ENCODE results near the gene WWC2.
"Not testable (repeated sequence)": the region's sequence is repeated elsewhere in the genome, so short reads cannot be mapped to it uniquely, and the experiment has no call there.

The WWC2 gene

DNA sequence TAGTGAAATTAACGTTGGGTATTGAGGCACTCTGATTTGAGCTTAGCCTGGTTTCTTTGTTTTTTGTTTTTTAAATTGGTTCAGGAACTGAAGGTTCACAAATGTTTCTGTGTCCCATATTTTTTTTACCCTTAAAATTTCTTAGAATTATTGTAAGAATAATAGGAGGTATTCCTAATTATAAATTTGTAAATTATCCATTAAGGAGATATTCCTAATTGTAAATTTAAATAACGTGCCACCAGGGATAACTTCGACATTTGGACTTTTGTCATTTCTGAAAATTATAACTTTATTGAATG lies 1.2 kb downstream of the WWC2 start:
- no peak for DNase-seq (ENCODE audit: low read depth in 2 of 2)

DNA sequence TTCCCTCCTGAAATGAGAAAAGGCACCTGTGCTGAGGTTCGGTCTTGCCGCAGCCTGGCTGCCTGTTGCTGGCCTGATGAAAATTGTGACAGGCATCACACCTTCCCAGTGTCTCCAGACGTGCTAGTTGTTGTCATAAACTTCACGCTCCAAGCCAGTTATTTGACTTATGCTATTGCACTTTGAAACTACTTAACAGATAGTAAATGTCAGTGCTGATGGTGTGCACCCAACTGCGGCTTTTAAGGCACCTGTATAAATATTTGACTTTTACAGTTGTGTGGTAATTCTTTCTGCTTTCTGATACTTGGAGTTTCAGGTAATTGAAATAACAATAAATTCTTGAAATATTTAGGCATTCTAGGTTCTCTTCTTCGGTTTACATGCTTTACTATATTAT lies 1.8 kb downstream of the WWC2 start:
- DNase-seq (ENCODE audit: low read depth in 2 of 2), result no peak

GRCh38 chr4:183101956-183102480 lies 3.0 kb downstream of the WWC2 start:
- DNase-seq (ENCODE audit: low read depth in 2 of 2), result no peak

DNA sequence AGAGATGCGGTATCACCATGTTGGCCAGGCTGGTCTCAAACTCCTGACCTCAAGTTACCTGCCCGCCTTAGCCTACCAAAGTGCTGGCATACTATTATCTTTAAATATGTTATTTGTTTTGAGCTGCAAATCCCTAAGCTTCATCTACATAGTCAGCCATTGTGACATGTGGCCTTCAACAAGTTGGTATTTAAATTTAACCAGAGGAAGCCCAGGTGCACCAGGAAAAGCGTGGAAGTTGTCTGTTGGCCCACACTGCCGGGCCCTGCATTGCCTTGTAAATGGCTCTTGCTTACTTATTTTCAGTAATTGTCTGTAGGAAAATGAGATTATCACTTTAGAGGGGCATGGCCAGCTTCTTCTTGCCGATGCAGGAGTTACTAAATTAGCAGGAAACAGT lies 6.0 kb downstream of the WWC2 start:
- no peak for DNase-seq (ENCODE audit: low read depth in 2 of 2)

- DNase-seq (ENCODE audit: low read depth in 2 of 2), result no peak
Observed at GRCh38 chr4:183106839-183107238, 7.8 kb downstream of the WWC2 start.

DNA sequence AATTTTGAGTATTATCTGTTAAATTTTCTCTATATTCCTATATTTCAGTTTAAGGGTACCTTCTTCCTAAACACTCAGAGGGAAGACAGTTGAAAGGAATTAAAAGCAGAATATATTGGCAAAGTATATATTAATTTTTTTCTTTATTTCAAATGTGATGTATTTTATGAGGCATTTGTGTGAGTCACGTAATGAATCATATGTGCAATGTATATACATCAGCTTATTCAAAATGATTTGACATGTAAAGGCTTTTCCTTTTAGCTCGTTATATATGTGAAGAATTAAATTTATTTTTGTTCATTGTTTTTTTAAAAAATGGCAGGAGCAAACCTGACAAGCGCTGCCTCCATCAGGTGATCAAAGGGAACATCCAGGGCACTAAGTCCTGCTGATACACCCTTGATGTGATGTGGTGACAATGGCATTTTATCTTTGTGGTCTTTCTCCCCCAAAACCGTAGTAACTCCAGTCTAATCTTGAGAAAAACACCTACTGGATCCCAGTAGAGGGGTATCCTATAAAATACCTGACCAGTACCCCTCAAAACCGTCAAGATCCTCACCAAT lies 8.9 kb downstream of the WWC2 start:
- DNase-seq (ENCODE audit: low read depth in 2 of 2), result peak in 1 of 2 experiments; percentile 19

DNA sequence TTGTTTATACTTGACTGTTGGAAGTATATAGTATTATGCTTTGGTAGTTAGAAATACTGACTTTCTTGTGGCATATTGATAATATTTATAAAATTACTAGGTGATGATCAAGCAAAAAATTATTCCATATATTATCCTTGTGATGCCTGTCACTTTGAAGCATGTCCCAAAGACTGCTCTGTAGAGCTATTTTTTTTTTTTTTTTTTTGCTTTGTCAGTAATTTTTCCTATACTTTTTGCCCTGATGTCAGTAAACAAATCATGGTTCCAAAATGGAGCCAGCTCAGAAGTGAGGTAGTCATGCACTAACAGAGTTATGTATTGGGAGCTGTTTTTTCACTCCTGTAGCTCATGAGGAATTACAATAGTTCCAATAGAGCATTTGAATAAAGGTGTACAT lies 11.2 kb downstream of the WWC2 start:
- no peak for DNase-seq (ENCODE audit: low read depth in 2 of 2)

GRCh38 chr4:183111452-183111885 lies 12.4 kb downstream of the WWC2 start:
- no peak for DNase-seq (ENCODE audit: low read depth in 2 of 2)

DNA sequence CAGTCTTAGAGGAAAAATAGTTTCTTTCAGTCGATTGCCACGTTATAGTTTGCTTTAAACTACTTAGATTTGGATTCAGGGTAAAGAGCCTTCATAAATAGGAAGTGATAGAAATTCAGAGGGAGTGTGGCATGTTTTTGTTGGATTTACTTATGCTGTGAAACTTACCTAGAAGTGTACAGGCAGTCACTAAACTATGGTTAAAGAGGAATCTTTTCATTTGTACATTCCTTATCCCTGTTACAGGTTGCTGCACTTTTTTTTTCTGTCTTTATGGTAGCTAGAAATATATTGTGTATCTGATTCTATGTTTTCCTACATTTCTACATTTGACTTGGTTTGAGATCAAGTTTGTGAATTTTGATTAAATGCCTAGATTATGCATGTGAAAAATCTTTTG lies 19.1 kb downstream of the WWC2 start:
- no peak for DNase-seq (ENCODE audit: low read depth in 2 of 2)

DNA sequence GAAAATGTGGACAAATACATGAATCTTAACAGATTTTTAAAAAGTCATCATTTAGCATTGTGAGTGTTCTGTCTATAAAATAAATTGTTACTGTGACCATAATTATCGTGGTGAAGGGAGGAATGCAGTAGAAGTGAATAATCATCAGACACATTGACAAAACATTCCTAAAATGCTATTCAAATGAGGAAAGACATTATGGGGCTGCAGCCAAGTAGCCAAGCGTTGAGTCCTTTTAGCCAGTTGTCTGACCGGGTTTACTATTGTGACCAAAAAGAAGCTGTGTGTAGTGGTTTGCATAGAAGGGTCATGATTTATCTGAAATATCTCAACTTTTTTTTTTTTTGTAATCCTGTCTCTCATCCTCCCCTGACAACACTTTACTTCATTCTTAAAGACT lies 19.5 kb downstream of the WWC2 start:
- DNase-seq (ENCODE audit: low read depth in 2 of 2), result peak; percentile 90 to 91

- not testable (repeated sequence) for DNase-seq (ENCODE audit: low read depth in 2 of 2)
Observed at GRCh38 chr4:183121660-183122059, 22.6 kb downstream of the WWC2 start.

DNA sequence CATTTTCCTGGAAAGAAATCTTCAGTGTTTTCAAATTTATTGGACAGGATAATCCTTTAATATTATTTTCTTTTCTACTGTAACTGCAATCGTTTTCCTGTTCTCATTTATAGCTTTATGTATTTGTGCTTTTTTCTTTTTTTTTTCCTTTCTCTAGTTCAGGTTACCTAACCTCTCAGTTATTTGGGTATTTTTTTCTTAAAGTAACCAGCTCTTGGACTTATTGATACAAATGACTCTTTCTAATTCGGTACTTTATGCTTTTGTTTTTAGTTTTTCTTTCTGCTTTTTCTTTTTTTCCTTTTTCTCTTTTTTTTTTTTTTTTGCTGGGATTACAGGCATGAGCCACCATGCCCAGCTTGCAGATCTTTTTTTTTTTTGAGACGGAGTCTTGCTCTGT lies 25.2 kb downstream of the WWC2 start:
- DNase-seq (ENCODE audit: low read depth in 2 of 2), result no peak

- no peak for DNase-seq (ENCODE audit: low read depth in 2 of 2)
Observed at GRCh38 chr4:183124865-183125264, 25.8 kb downstream of the WWC2 start.

DNA sequence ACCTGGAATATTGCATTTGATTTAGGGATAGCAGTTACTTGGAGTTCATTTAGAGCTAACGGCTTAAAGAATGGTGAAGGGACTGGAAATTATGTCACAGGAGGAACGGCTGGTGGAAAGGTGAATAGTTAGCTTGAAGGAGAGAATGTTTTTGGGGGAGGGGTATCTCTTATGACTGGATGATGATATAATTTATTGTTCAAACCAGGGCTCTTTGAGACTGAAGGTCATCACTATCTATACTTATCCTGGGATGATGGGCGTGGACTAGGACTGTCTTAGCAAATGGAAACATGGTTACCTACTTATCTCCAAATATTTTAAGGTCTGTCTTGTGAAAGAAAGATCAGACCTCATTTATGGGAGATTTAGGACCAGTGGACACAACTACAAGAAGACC lies 30.1 kb downstream of the WWC2 start:
- no peak for DNase-seq (ENCODE audit: low read depth in 2 of 2)

- no peak for DNase-seq (ENCODE audit: low read depth in 2 of 2)
Observed at GRCh38 chr4:183129675-183130074, 30.6 kb downstream of the WWC2 start.

- DNase-seq (ENCODE audit: low read depth in 2 of 2), result no peak
Observed at GRCh38 chr4:183130328-183131155, 31.5 kb downstream of the WWC2 start.

DNA sequence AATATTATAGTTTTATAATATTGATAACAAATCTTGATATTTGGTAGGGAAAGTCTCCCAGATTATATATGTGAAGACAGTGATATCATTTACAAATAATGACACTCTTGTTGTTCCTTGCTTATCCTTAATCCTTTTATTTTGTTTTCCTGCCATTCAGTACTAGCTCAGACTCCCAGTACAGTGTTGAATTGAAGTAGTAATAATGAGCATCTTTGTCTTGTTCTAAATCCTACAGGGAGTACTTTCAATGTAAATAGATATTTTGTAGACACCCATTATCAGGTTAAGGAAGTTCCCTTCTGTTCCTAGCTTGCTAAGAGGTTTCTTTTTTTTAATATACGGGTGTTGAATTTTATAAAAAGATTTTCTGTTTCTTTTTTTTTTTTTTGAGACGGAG lies 33.0 kb downstream of the WWC2 start:
- no peak for DNase-seq (ENCODE audit: low read depth in 2 of 2)

- no peak for DNase-seq (ENCODE audit: low read depth in 2 of 2)
Observed at GRCh38 chr4:183132865-183133264, 33.8 kb downstream of the WWC2 start.

DNA sequence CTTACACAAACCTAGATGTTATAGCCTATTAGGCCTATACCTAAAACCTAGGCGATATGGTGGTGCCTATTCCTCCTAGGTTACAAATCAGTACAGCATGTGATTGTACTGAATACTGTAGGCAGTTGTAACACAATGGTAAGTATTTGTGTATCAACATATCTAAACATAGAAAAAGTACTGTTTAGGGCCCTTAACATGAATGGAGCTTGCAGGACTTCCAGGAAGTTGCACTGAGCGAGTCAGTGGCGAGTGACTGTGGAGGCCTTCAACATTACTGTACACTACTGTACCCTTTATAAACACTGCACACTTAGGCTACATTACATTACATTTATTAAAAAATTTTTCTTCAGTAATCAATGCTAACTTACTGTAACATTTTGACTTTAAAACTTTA lies 37.8 kb downstream of the WWC2 start:
- DNase-seq (ENCODE audit: low read depth in 2 of 2), result no peak

- no peak for DNase-seq (ENCODE audit: low read depth in 2 of 2)
Observed at GRCh38 chr4:183139058-183139750, 40.1 kb downstream of the WWC2 start.

- no peak for DNase-seq (ENCODE audit: low read depth in 2 of 2)
Observed at GRCh38 chr4:183139972-183140570, 41.0 kb downstream of the WWC2 start.

DNA sequence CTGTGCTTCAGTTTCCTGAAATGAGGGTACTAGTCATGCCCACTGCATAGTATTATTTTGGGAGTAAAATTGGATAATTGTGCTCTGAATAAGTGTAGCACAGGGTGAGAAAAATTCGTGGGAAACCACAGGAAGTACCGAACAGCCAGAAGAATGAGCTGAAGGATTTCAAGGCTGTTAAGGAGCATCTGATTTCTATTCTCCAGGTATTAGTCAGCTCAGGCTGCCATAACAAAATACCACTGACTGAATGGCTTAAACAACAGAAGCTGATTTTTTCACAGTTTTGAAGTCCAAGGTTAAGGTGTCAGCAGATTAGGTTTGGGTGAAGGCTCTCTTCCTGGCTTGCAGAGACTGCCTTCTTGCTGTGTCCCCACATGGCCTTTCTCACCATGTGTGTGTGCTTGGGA lies 41.9 kb downstream of the WWC2 start:
- peak; percentile 84 to 86 for DNase-seq (ENCODE audit: low read depth in 2 of 2)
